HCT116 (cell line): ENCODE measurements around the gene PLVAP. TPM values are rescaled to one million over a fixed set of nuclear protein-coding genes. Genes with fewer than 3 reads are reported as not detected.
A peak's percentile ranks its signal among the peaks of the same experiment; 100 is the strongest.

Experiments
- ATAC-seq: fragments of 200-7000 bp; cut with Tn5 transposase; 2 replicates; pipeline ENCODE4 v1.9.1; 2020; ENCODE audit warnings: mild to moderate bottlenecking, moderate library complexity
- BruUV-seq: library from RNA; stranded (reverse); fragments of 400-500 nt; replicated peaks from 2 replicates; lab custom pipeline; 2021; lab: Mats Ljungman, UMichigan
- CTCF ChIA-PET: fragments of 300-600 bp; sonication (Branson Sonifier 250); formaldehyde crosslinking; loops from one replicate; lab custom pipeline; 2021; ENCODE audit warnings: antibody characterized with exemption; lab: Charles Lee
- POLR2A ChIA-PET: fragments of 300-600, 350-600 bp; sonication (Branson Sonifier 250); formaldehyde crosslinking; loops from one replicate; lab custom pipeline; 2021; ENCODE audit warnings: antibody characterized with exemption; lab: Charles Lee
- RAD21 ChIA-PET, 2 experiments: fragments of 300-600 bp; sonication (Branson Sonifier 250); formaldehyde crosslinking; loops; one replicate each; lab custom pipeline; 2023; ENCODE audit warnings: low total read pairs in 2 of 2; ENCODE audit not compliant: uncharacterized antibody in 2 of 2, unreplicated experiment in 2 of 2, low non-redundant PET in 1 of 2; lab: Charles Lee
- DNase-seq: peaks from one replicate; pipeline ENCODE4 v3.0.0-alpha.2; 2010; ENCODE audit warnings: low read depth, low spot score
- H2AFZ ChIP-seq: fragments of 200-600 bp; shearing (Covaris generic), sonication (generic); 2 replicates; pipeline ENCODE4 v1.6.1; 2017; ENCODE audit warnings: low read depth, mixed run types, mixed read lengths, antibody characterized with exemption, low read length; ENCODE audit not compliant: poor library complexity, severe bottlenecking
- H3K27ac ChIP-seq: 2 replicates; pipeline ENCODE4 v1.5.1; 2012; ENCODE audit warnings: low read depth, low read length
- H3K27me3 ChIP-seq: fragments of 200-600 bp; sonication (generic); 2 replicates; pipeline ENCODE4 v1.6.1; 2016; ENCODE audit warnings: mixed run types, low read length, mixed read lengths; ENCODE audit not compliant: insufficient read depth
- H3K36me3 ChIP-seq, 2 experiments: fragments of 200-500 bp in 1 of 2; fragments of 200-600 bp in 1 of 2; sonication (Bioruptor generic) in 1 of 2; sonication (generic) in 1 of 2; 2 replicates each; pipeline versions ENCODE4 v1.5.1 to v1.6.1; 2014 to 2016; ENCODE audit warnings: low read length in 2 of 2, inconsistent platforms in 1 of 2, mixed read lengths in 1 of 2, mixed run types in 1 of 2; ENCODE audit not compliant: insufficient read depth in 2 of 2, control insufficient read depth in 1 of 2
- H3K4me1 ChIP-seq, 2 experiments: fragments of 200-600 bp in 1 of 2; sonication (generic) in 1 of 2; 2 replicates each; pipeline versions ENCODE4 v1.5.1 to v1.6.1; 2012 to 2017; ENCODE audit warnings: low read length in 2 of 2, inconsistent platforms in 1 of 2, mild to moderate bottlenecking in 1 of 2, mixed read lengths in 1 of 2, mixed run types in 1 of 2, moderate library complexity in 1 of 2; ENCODE audit not compliant: insufficient read depth in 2 of 2, control insufficient read depth in 1 of 2
- H3K4me2 ChIP-seq: fragments of 200-600 bp; sonication (generic); 2 replicates; pipeline ENCODE4 v1.6.1; 2017; ENCODE audit warnings: mixed run types, low read length, mixed read lengths
- H3K4me3 ChIP-seq, 2 experiments: fragments of 200-600 bp in 1 of 2; sonication (generic) in 1 of 2; replicated peaks in 1 of 2; 2 replicates each; pipeline ENCODE4 v1.5.1; 2011 to 2016; ENCODE audit warnings: low read length in 2 of 2, control low read depth in 1 of 2, low read depth in 1 of 2, mild to moderate bottlenecking in 1 of 2, mixed read lengths in 1 of 2, mixed run types in 1 of 2
- H3K79me2 ChIP-seq: fragments of 200-600 bp; sonication (generic); 2 replicates; pipeline ENCODE4 v1.6.1; 2017; ENCODE audit warnings: mild to moderate bottlenecking, mixed run types, low read length, moderate library complexity, mixed read lengths; ENCODE audit not compliant: insufficient read depth
- H3K9ac ChIP-seq: fragments of 200-600 bp; sonication (generic); 2 replicates; pipeline ENCODE4 v1.6.1; 2016; ENCODE audit warnings: low read length, mixed read lengths
- H3K9me2 ChIP-seq: fragments of 200-600 bp; sonication (generic), shearing (Covaris generic); 2 replicates; pipeline ENCODE4 v1.6.1; 2017; ENCODE audit warnings: mixed run types, mild to moderate bottlenecking, moderate library complexity; ENCODE audit not compliant: insufficient read depth
- H3K9me3 ChIP-seq, 2 experiments: fragments of 200-500 bp in 1 of 2; fragments of 200-600 bp in 1 of 2; sonication (Bioruptor generic) in 1 of 2; sonication (generic) in 1 of 2; 2 replicates each; pipeline ENCODE4 v1.6.1; 2014 to 2017; ENCODE audit warnings: low read length in 2 of 2, mixed read lengths in 2 of 2, inconsistent platforms in 1 of 2, low read depth in 1 of 2, mild to moderate bottlenecking in 1 of 2, mixed run types in 1 of 2, moderate library complexity in 1 of 2; ENCODE audit not compliant: control insufficient read depth in 1 of 2, insufficient read depth in 1 of 2
- H4K20me1 ChIP-seq: fragments of 200-600 bp; sonication (generic), shearing (Covaris generic); 2 replicates; pipeline ENCODE4 v1.6.1; 2017; ENCODE audit warnings: mixed run types, mild to moderate bottlenecking, moderate library complexity; ENCODE audit not compliant: insufficient read depth
- ATF3 ChIP-seq: IDR thresholded peaks from 2 replicates; pipeline ENCODE4 v1.6.1; 2012
- CTCF ChIP-seq, 3 experiments: fragments of 200-600 bp in 1 of 3; sonication (generic) in 1 of 3; IDR thresholded peaks in 2 of 3; conservative IDR thresholded peaks in 1 of 3; 2 replicates each; pipeline ENCODE4 v1.5.1; 2012 to 2017; ENCODE audit warnings: low read depth in 2 of 3, low read length in 2 of 3, antibody characterized with exemption in 1 of 3, borderline replicate concordance in 1 of 3, control low read depth in 1 of 3, mild to moderate bottlenecking in 1 of 3, mixed read lengths in 1 of 3, mixed run types in 1 of 3, moderate library complexity in 1 of 3; ENCODE audit not compliant: insufficient read depth in 1 of 3
- EGR1 ChIP-seq: IDR thresholded peaks from 2 replicates; pipeline ENCODE4 v1.6.1; 2012; ENCODE audit warnings: low read depth
- ELF1 ChIP-seq: IDR thresholded peaks from 2 replicates; pipeline ENCODE4 v1.6.1; 2012; ENCODE audit warnings: low read depth, borderline replicate concordance
- EZH2 ChIP-seq: fragments of 200-600 bp; sonication (generic); IDR thresholded peaks from 2 replicates; pipeline ENCODE4 v1.6.1; 2017; ENCODE audit warnings: antibody characterized with exemption, mixed run types
- EZH2phosphoT487 ChIP-seq: fragments of 200-600 bp; IDR thresholded peaks from 2 replicates; pipeline ENCODE4 v1.6.1; 2018; ENCODE audit warnings: antibody characterized with exemption, borderline replicate concordance
- FOSL1 ChIP-seq: IDR thresholded peaks from 2 replicates; pipeline ENCODE4 v1.6.1; 2012; ENCODE audit warnings: low read depth
- JUND ChIP-seq: IDR thresholded peaks from 2 replicates; pipeline ENCODE4 v1.6.1; 2012
- POLR2A ChIP-seq: IDR thresholded peaks from 2 replicates; pipeline ENCODE4 v1.7.0; 2011; ENCODE audit warnings: borderline replicate concordance; ENCODE audit not compliant: insufficient read depth, insufficient read length; ENCODE audit errors: extremely low read depth
- POLR2AphosphoS5 ChIP-seq: IDR thresholded peaks from 2 replicates; pipeline ENCODE4 v1.6.1; 2011; ENCODE audit warnings: mild to moderate bottlenecking, low read depth, low read length, moderate library complexity
- RAD21 ChIP-seq: IDR thresholded peaks from 2 replicates; pipeline ENCODE4 v1.6.1; 2012; ENCODE audit warnings: low read depth, mild to moderate bottlenecking
- SIN3A ChIP-seq: IDR thresholded peaks from 2 replicates; pipeline ENCODE4 v1.6.1; 2012; ENCODE audit warnings: low read depth
- SRF ChIP-seq: IDR thresholded peaks from 2 replicates; pipeline ENCODE4 v1.6.1; 2012; ENCODE audit warnings: low read depth
- TCF7L2 ChIP-seq: IDR thresholded peaks from 2 replicates; pipeline ENCODE4 v1.7.0; 2011; ENCODE audit warnings: borderline replicate concordance, inconsistent platforms; ENCODE audit not compliant: insufficient read depth, insufficient read length; ENCODE audit errors: extremely low read depth
- ZBTB33 ChIP-seq: IDR thresholded peaks from 2 replicates; pipeline ENCODE4 v1.6.1; 2011; ENCODE audit warnings: mild to moderate bottlenecking, low read length, moderate library complexity; ENCODE audit not compliant: insufficient replicate concordance; ENCODE audit errors: extremely low read depth
- ZNF274 ChIP-seq: fragments of 200-500 bp; sonication (Bioruptor generic); IDR thresholded peaks from 2 replicates; pipeline ENCODE4 v1.6.1; 2014; ENCODE audit warnings: mild to moderate bottlenecking, low read depth, low read length, inconsistent platforms
- intact Hi-C: fragments of 100-400 bp; cut with micrococcal nuclease; formaldehyde crosslinking; loops from 2 replicates; pipeline ENCODE4 v1.10.0; 2022
- total RNA-seq: library from RNA; stranded (reverse); gene quantifications from one replicate; pipeline ENCODE4 v1.2.1, GENCODE V29; 2021; ENCODE audit not compliant: unreplicated experiment

The PLVAP gene
- total RNA-seq, 1 experiment from 2014 or later: 0.47 TPM

DNA sequence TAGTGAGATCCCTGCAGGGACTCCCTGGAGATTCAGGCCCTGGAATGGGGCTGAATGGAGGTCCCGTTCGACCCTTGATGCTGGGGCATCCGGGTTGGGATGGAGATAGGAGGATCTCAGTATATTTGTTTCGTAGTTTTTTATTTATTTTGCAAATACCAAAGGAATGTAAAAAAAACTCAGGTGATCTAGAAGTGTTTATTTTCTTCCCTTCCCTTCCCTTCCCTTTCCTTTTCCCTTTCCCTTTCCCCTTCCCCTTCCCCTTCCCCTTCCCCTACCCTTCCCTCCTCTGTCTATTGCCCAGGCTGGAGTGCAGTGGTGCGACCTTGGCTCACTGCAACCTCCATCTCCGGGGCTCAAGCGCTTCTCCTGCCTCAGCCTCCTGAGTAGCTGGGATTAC is 35.3 kb downstream of the PLVAP start:
- intact Hi-C loops: no loop called here
- Histone ChIP-seq H3K9ac (no peak overlapping the region), H3K27me3 (no peaks in the 10 kb centered on the region), H3K4me2 (no peak overlapping the region), H3K4me1 (peaks cover 32 to 50% of the 10 kb centered on the region in 2 experiments), H3K9me3 (no peaks in the 10 kb centered on the region), H3K36me3 (peaks cover 3 to 9% of the 10 kb centered on the region in 2 experiments; a peak in 1 of 4 replicates), H3K79me2 (peaks cover 16% of the 10 kb centered on the region), H3K4me3 (no peak overlapping the region), H3K27ac (peak overlapping the region; percentile 54; the same call in 1 of the 2 replicates), H2AFZ (no peak overlapping the region), H4K20me1 (no peaks in the 10 kb centered on the region), H3K9me2 (no peaks in the 10 kb centered on the region)
- no TSS peak for BruUV-seq
- no peak for DNase-seq
- CTCF ChIA-PET: no interaction called here
- no peak for ATAC-seq
- POLR2A ChIA-PET: no interaction called here
- TF ChIP-seq CTCF (IDR thresholded peaks at IDR 0.05 in 2 of 3, conservative IDR thresholded peaks at IDR 0.05 in 1 of 3; ENCODE audit: borderline replicate concordance in 1 of 3, insufficient read depth in 1 of 3, low read depth in 2 of 3, low read length in 2 of 3): no peak
- RAD21 ChIA-PET: no interaction called here

- Histone ChIP-seq H3K79me2 (peaks cover 16% of the 10 kb centered on the region), H3K9me3 (no peaks in the 10 kb centered on the region), H3K36me3 (peaks cover 3 to 9% of the 10 kb centered on the region in 2 experiments; a peak in 1 of 4 replicates), H2AFZ (no peak overlapping the region), H3K27ac (peak overlapping the region; percentile 54; the same call in 1 of the 2 replicates), H4K20me1 (no peaks in the 10 kb centered on the region), H3K9me2 (no peaks in the 10 kb centered on the region), H3K4me3 (no peak overlapping the region), H3K9ac (no peak overlapping the region), H3K4me2 (no peak overlapping the region), H3K27me3 (no peaks in the 10 kb centered on the region), H3K4me1 (peaks cover 31 to 45% of the 10 kb centered on the region in 2 experiments)
- ChIA-PET CTCF (no interaction called here), POLR2A (no interaction called here), RAD21 (no interaction called here)
- no peak for DNase-seq
- no TSS peak for BruUV-seq
- no peak for ATAC-seq
- intact Hi-C loops: no loop called here
- TF ChIP-seq EZH2: no peak
- TF ChIP-seq JUND: no peak
- TF ChIP-seq SIN3A: no peak
- no peak for TF ChIP-seq POLR2AphosphoS5
- no peak for TF ChIP-seq ATF3
- TF ChIP-seq SRF: no peak
- no peak for TF ChIP-seq EZH2phosphoT487
- no peak for TF ChIP-seq EGR1
- no peak for TF ChIP-seq TCF7L2
- TF ChIP-seq ZNF274: no peak
- no peak for TF ChIP-seq FOSL1
- no peak for TF ChIP-seq ZBTB33
- no peak for TF ChIP-seq POLR2A
- TF ChIP-seq ELF1: no peak
- no peak for TF ChIP-seq RAD21
Measured at GRCh38 chr19:17341386-17341785, 35.8 kb downstream of the PLVAP start.
